GM12878 (cell line): ENCODE data around the gene STEAP3. TPM values are rescaled to one million over a fixed set of nuclear protein-coding genes. Genes with fewer than 3 reads are reported as not detected.

Experiments
- ATAC-seq: fragments of 200-7000 bp; cut with Tn5 transposase; 3 replicates; pipeline ENCODE4 v1.9.1; 2020; ENCODE audit warnings: mild to moderate bottlenecking, moderate library complexity
- BruUV-seq: library from RNA; stranded (reverse); fragments of 400-500 nt; replicated peaks from 2 replicates; lab custom pipeline; 2021; lab: Mats Ljungman, UMichigan
- CTCF ChIA-PET: fragments of 300-600 bp; sonication (Branson Sonifier 250); formaldehyde crosslinking; extraction: SDS; loops from one replicate; lab custom pipeline; 2021; ENCODE audit warnings: inconsistent platforms; lab: Yijun Ruan, JAX
- POLR2A ChIA-PET: fragments of 350-600 bp; formaldehyde crosslinking; extraction: SDS; loops from one replicate; lab custom pipeline; 2021; ENCODE audit warnings: inconsistent platforms; lab: Charles Lee
- RAD21 ChIA-PET: fragments of 300-600 bp; sonication (Branson Sonifier 250); formaldehyde crosslinking; loops from one replicate; lab custom pipeline; 2023; ENCODE audit warnings: antibody characterized with exemption; ENCODE audit not compliant: unreplicated experiment; lab: Charles Lee
- SMC1A ChIA-PET: fragments of 300-600 bp; sonication (Branson Sonifier 250); formaldehyde crosslinking; loops from one replicate; lab custom pipeline; 2023; ENCODE audit not compliant: unreplicated experiment, uncharacterized antibody; lab: Charles Lee
- DNase-seq: peaks from one replicate; pipeline ENCODE4 v3.0.0-alpha.2; 2011; ENCODE audit warnings: low read depth, low spot score
- FAIRE-seq: peaks from 3 replicates; lab custom pipeline; 2011; peaks lifted over from hg19 to GRCh38; lab: Jason Lieb, UNC
- H2AFZ ChIP-seq: 2 replicates; pipeline ENCODE4 v1.6.0; 2011; ENCODE audit warnings: low read depth, low read length, control low read depth; ENCODE audit not compliant: control insufficient read depth
- H3K27ac ChIP-seq: 2 replicates; pipeline ENCODE4 v1.5.1; 2011; ENCODE audit warnings: control low read depth; ENCODE audit not compliant: control insufficient read depth, insufficient read depth
- H3K27me3 ChIP-seq, 2 experiments: replicated peaks in 1 of 2; 2 replicates each; pipeline versions ENCODE4 v1.6.0 to v1.6.1; 2011; ENCODE audit warnings: low read length in 1 of 2; ENCODE audit not compliant: control insufficient read depth in 2 of 2, insufficient read depth in 2 of 2
- H3K36me3 ChIP-seq, 2 experiments: 2 replicates each; pipeline ENCODE4 v1.5.1; 2011; ENCODE audit warnings: low read length in 1 of 2; ENCODE audit not compliant: control insufficient read depth in 2 of 2, insufficient read depth in 2 of 2
- H3K4me1 ChIP-seq: 2 replicates; pipeline ENCODE4 v1.6.1; 2011; ENCODE audit warnings: mild to moderate bottlenecking, low read length, moderate library complexity, mixed read lengths; ENCODE audit not compliant: control insufficient read depth, insufficient read depth
- H3K4me2 ChIP-seq: 2 replicates; pipeline ENCODE4 v1.6.0; 2011; ENCODE audit warnings: control low read depth; ENCODE audit not compliant: control insufficient read depth, insufficient read depth
- H3K4me3 ChIP-seq: fragments of 200-600 bp; sonication (generic); 2 replicates; pipeline ENCODE4 v1.5.1; 2016
- H3K79me2 ChIP-seq: 2 replicates; pipeline ENCODE4 v1.6.0; 2011; ENCODE audit warnings: low read length; ENCODE audit not compliant: control insufficient read depth, insufficient read depth
- H3K9ac ChIP-seq: 2 replicates; pipeline ENCODE4 v1.8.0; 2011; ENCODE audit warnings: low read length, control low read depth, mixed read lengths; ENCODE audit not compliant: control insufficient read depth, insufficient read depth
- H3K9me3 ChIP-seq: replicated peaks from 3 replicates; pipeline ENCODE4 v1.5.1; 2011; ENCODE audit warnings: mild to moderate bottlenecking, low read length; ENCODE audit not compliant: control insufficient read depth, insufficient read depth
- H4K20me1 ChIP-seq: 2 replicates; pipeline ENCODE4 v1.6.0; 2011; ENCODE audit not compliant: control insufficient read depth, insufficient read depth
- ATF7 ChIP-seq: fragments of 450-650 bp; IDR thresholded peaks from 2 replicates; pipeline ENCODE4 v1.6.1; 2016; ENCODE audit warnings: low read depth, mild to moderate bottlenecking
- BCLAF1 ChIP-seq: fragments of 450-650 bp; IDR thresholded peaks from 2 replicates; pipeline ENCODE4 v1.6.1; 2017; ENCODE audit warnings: antibody characterized with exemption, mild to moderate bottlenecking, moderate library complexity
- SIX5 ChIP-seq: IDR thresholded peaks from 2 replicates; pipeline ENCODE4 v1.6.1; 2011; ENCODE audit warnings: mild to moderate bottlenecking, low read depth, low read length, moderate library complexity; ENCODE audit not compliant: severe bottlenecking
- WGBS: methylation state at CpG from one replicate; pipeline ENCODE4 v1.1.6; 2016; ENCODE audit warnings: low lambda C conversion rate; ENCODE audit not compliant: insufficient replicate concordance, insufficient coverage; ENCODE audit errors: missing lambda C conversion rate; 5-methylcytosine and 5-hydroxymethylcytosine counted together
- in situ Hi-C: fragments of 300-500 bp; cut with MboI; formaldehyde crosslinking; loops from 9 replicates; pipeline ENCODE4 v1.14.3; 2018; ENCODE audit warnings: mixed read lengths
- intact Hi-C: fragments of 100-400 bp; cut with micrococcal nuclease; formaldehyde crosslinking; loops from one replicate; pipeline ENCODE4 v1.14.2; 2022; ENCODE audit not compliant: unreplicated experiment
- polyA plus RNA-seq, 11 experiments: library from polyadenylated mRNA; depleted of rRNA in 4 of 11; unstranded in 6 of 11; stranded (reverse) in 5 of 11; fragments of >200 nt; fragmentation: Nextera tagmentation in 4 of 11; fragmentation: Illumina TruSeq in 1 of 11; extraction: Ambion mirVana in 4 of 11; extraction: Trizol in 1 of 11; gene quantifications; 1 replicate in 1 of 11; 2 replicates in 10 of 11; pipeline versions ENCODE4 v1.2.1 to v1.2.3, GENCODE V29; 2011 to 2016; ENCODE audit warnings: inconsistent platforms in 2 of 11, missing spikeins in 2 of 11, low read depth in 1 of 11
- total RNA-seq, 4 experiments: library from RNA; depleted of rRNA in 3 of 4; stranded (reverse); fragments of >200 nt in 3 of 4; fragmentation: Illumina TruSeq in 1 of 4; extraction: Trizol in 1 of 4; gene quantifications; 2 replicates each; pipeline versions ENCODE4 v1.2.1 to v1.2.3, GENCODE V29; 2013 to 2021
- TF ChIP-seq, protein P1 (sequence below): fragments of 450-650 bp; IDR thresholded peaks from 2 replicates; pipeline ENCODE4 v1.6.1; 2016; ENCODE audit warnings: mild to moderate bottlenecking

The STEAP3 gene
- total and polyA plus RNA-seq, 10 of the 15 experiments (the other 5 are each of a cell fraction or from before 2014, with no cell fraction given) = 0.42 to 8.3 (median 4.8) TPM

GRCh38 chr2:119305497-119306195 lies 82.0 kb downstream of the STEAP3 start:
- Histone ChIP-seq H3K27me3 (no peaks in the 10 kb centered on the region), H3K4me2 (no peak overlapping the region), H3K9ac (no peak overlapping the region), H3K36me3 (no peaks in the 10 kb centered on the region), H3K9me3 (no peaks in the 10 kb centered on the region), H3K27ac (no peak overlapping the region), H3K4me1 (no peaks in the 10 kb centered on the region), H3K79me2 (no peaks in the 10 kb centered on the region), H2AFZ (no peak overlapping the region), H4K20me1 (no peaks in the 10 kb centered on the region), H3K4me3 (no peak overlapping the region)
- SMC1A ChIA-PET = no interaction called here
- POLR2A ChIA-PET = interaction anchor here (0.7 kb wide), 1 partner anchor 79 kb away, joined by 5 read pairs; no protein-coding TSS in a partner anchor
- RAD21 ChIA-PET = no interaction called here
- no peak for TF ChIP-seq ATF7
- no peak for TF ChIP-seq SIX5
- TF ChIP-seq, protein P1, sequence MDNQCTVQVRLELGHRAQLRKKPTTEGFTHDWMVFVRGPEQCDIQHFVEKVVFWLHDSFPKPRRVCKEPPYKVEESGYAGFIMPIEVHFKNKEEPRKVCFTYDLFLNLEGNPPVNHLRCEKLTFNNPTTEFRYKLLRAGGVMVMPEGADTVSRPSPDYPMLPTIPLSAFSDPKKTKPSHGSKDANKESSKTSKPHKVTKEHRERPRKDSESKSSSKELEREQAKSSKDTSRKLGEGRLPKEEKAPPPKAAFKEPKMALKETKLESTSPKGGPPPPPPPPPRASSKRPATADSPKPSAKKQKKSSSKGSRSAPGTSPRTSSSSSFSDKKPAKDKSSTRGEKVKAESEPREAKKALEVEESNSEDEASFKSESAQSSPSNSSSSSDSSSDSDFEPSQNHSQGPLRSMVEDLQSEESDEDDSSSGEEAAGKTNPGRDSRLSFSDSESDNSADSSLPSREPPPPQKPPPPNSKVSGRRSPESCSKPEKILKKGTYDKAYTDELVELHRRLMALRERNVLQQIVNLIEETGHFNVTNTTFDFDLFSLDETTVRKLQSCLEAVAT = no peak
- no peak for TF ChIP-seq BCLAF1
- WGBS = 65% methylated on average over 11 of the region's 12 CpGs
- no peak for DNase-seq
- CTCF ChIA-PET = no interaction called here
- FAIRE-seq = no peak
- BruUV-seq = no TSS peak
- ATAC-seq = no peak
- intact Hi-C loops (loop anchor here (5.0 kb wide), 1 partner anchor 278 kb away; no protein-coding TSS in a partner anchor), in situ Hi-C loops (loop anchor here (5.0 kb wide), 1 partner anchor 423 kb away; no protein-coding TSS in a partner anchor)
